GM13977 (cell line): ENCODE measurements around the gene PSME3IP1.

Experiments used
- DNase-seq: peaks from one replicate; pipeline ENCODE4 v3.0.0; 2012; ENCODE audit warnings: low spot score
- in situ Hi-C: fragments of 300-500 bp; cut with MboI; formaldehyde crosslinking; loops from one replicate; pipeline ENCODE4 v1.12.0; 2022; ENCODE audit warnings: low sequenced_read_pairs, low pct_unique_long_range_greater_than_20kb, mixed read lengths, inconsistent platforms; ENCODE audit not compliant: unreplicated experiment
- TF ChIP-seq, protein P1 (sequence below): IDR thresholded peaks from 2 replicates; pipeline ENCODE4 v1.5.1; 2012; ENCODE audit warnings: mild to moderate bottlenecking, control low read depth; ENCODE audit not compliant: insufficient read depth; ENCODE audit errors: extremely low read depth, missing control alignments

The PSME3IP1 gene

DNA sequence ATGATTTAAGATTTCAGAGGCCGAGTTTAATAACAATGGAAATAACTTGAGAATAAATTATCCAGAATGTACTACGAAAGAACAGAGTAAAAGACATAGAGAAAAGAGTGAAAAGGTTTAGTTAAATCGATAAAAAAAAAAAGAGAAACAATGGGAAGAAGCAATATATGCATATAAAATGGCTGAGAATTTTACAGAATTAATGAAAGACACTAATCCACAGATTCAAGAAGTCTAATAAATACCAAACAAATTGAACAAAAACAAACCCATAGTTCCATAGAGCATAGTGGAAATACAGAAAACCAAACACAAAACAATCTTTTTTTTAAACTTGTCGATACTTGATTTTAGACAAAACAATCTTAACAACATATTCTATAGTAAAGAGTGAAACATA lies 1.7 kb downstream of the PSME3IP1 start:
- DNase-seq: no peak
- in situ Hi-C loops: no loop called here
- TF ChIP-seq, protein P1, sequence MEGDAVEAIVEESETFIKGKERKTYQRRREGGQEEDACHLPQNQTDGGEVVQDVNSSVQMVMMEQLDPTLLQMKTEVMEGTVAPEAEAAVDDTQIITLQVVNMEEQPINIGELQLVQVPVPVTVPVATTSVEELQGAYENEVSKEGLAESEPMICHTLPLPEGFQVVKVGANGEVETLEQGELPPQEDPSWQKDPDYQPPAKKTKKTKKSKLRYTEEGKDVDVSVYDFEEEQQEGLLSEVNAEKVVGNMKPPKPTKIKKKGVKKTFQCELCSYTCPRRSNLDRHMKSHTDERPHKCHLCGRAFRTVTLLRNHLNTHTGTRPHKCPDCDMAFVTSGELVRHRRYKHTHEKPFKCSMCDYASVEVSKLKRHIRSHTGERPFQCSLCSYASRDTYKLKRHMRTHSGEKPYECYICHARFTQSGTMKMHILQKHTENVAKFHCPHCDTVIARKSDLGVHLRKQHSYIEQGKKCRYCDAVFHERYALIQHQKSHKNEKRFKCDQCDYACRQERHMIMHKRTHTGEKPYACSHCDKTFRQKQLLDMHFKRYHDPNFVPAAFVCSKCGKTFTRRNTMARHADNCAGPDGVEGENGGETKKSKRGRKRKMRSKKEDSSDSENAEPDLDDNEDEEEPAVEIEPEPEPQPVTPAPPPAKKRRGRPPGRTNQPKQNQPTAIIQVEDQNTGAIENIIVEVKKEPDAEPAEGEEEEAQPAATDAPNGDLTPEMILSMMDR: no peak

DNA sequence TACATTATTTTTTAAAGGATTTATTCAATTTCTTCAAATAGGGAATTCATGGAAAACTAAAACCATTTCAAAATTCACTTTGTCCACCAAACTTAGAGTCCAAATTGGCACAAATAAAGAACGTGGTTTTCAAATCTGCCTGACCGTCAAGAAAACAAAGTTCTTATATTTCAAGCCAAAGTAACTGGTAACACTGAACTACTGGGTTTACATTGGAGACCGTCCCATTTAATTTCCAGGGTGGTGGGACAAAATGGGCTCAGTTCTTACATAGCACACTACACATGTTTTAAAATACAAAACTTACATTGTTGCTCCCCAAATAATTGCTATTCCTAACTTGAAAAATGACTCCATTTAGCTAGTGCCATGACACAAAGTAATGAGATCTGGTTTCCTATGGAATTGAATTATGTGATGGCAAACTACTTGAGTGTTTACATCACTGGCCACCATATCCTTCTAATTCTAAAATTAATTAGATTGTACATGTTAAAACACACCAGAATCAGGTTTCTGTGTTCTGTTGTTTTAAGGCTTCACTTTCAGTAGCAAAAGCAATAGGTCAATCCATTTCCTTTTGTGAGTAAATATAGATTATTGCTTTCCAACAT lies 6.5 kb downstream of the PSME3IP1 start:
- no peak for DNase-seq
- in situ Hi-C loops: no loop called here
- TF ChIP-seq, protein P1: no peak

DNA sequence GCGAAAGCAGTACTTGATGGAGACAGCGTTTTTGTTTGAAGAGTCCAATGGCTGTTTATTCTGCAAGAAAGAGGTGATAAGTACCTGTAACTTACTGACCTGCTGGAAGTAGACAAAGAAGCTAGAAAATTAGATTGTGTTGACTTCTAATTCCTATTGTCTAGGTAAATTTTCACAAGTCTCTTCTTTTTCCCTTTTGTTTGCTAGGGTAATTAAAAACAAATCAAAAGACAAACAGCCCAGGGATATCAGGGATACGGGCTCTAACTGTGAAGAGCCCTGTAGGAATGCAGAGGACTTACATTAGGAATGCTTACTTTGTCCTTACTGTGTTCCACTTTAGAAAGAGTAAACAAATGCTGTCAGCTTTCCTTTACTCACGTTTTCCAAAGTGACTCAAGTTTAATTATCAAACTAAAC lies 7.0 kb downstream of the PSME3IP1 start:
- TF ChIP-seq, protein P1: no peak
- DNase-seq: no peak
- in situ Hi-C loops: no loop called here

DNA sequence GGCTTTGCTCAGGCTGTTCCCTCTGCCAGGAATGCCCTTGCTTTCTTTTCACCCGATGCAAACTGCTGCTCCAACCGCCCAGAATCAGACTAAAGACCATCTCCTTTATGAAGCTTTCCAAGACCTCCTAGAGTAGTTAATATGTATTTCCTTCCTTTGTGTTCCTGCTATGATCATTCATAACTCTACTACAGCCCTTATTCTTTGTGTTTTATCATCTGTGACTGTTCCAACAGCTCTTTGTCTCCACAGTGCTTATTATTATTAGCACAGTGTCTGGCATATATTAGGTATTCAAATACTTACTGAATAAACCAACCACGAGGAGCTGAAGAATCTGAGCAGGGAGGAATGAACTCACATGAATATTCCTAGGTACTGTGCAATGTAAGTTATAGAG lies 7.6 kb downstream of the PSME3IP1 start:
- TF ChIP-seq, protein P1: no peak
- in situ Hi-C loops: no loop called here
- DNase-seq: no peak

DNA sequence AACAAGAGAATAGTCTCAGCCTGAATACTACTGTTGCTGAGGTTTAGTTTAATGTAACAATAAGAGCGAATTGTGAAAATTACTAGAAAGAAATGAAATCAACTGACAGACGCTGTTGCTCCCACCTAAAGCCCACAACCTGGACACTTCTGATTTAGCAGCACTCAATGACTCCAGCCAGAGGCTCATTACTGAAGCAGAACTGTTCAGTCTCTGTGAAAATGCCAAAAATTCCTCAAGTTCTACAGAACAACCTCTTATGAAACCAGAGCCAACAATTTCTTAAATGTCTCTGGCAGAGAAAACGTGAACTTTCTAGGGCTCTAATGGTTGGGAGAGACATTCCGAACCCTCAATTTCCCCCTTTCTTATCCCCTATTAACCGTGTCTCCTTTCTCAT lies 9.9 kb downstream of the PSME3IP1 start:
- in situ Hi-C loops: no loop called here
- DNase-seq: no peak
- TF ChIP-seq, protein P1: no peak

DNA sequence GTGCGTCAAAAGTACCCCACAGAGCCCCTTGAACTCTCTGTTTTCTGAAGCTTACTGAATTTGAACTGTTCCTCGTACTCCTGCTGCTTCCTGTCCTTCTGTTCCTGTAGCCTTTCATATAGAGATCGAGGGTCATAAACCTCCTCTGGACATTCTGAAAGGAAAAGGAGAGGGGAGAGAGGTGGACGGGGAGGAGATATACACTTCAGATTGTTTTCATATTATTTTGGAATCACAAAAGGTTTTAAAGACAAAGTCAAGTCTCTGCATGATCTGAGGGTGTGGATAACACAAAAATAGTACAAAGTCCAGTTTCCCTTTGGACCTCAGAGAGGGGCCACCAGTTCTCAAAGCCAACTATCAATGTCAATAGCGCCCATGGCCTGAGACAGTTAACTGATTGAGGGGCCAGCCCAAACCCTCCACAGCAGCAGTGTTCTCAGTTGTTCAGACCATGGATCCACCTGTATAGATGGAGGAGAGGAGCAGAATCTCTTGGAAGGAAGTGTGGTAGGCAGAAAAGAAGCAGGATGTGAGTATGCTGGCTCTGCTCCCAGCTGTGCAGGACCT lies 13.0 kb downstream of the PSME3IP1 start:
- no peak for DNase-seq
- in situ Hi-C loops: no loop called here
- TF ChIP-seq, protein P1: no peak
